GM18505 (cell line): ENCODE measurements around the gene XAGE3.
"Not testable (repeated sequence)": the region's sequence is repeated elsewhere in the genome, so short reads cannot be mapped to it uniquely, and the experiment has no call there.

Experiments used
- ATAC-seq: cut with Tn5 transposase; IDR thresholded peaks from one replicate; pipeline ENCODE4 v1.9.1; 2021; ENCODE audit not compliant: unreplicated experiment
- POLR2A ChIP-seq: IDR thresholded peaks from 4 replicates; pipeline ENCODE4 v1.6.1; 2011; ENCODE audit warnings: borderline replicate concordance; ENCODE audit not compliant: insufficient read depth, insufficient read length; ENCODE audit errors: extremely low read depth

The XAGE3 gene

GRCh38 chrX:52867610-52868348 lies at the start of gene XAGE3:
XAGE3 (minus strand) TSS chrX:52868083; CDS start chrX:52867133, 950 bp downstream.
- no peak for ATAC-seq
- TF ChIP-seq POLR2A: no peak

GRCh38 chrX:52914704-52915103 lies 46.8 kb upstream of the XAGE3 start:
- ATAC-seq: not testable (repeated sequence)

GRCh38 chrX:52913681-52914080 lies 45.8 kb upstream of the XAGE3 start:
- ATAC-seq: not testable (repeated sequence)

- ATAC-seq: not testable (repeated sequence)
These were observed 41.6 kb upstream of the XAGE3 start for GRCh38 chrX:52909313-52909969.

GRCh38 chrX:52907900-52908299 lies 40.0 kb upstream of the XAGE3 start:
- not testable (repeated sequence) for ATAC-seq

- ATAC-seq: not testable (repeated sequence)
These were observed 39.3 kb upstream of the XAGE3 start for GRCh38 chrX:52907137-52907536.

GRCh38 chrX:52906072-52906471 lies 38.2 kb upstream of the XAGE3 start:
- not testable (repeated sequence) for ATAC-seq

- not testable (repeated sequence) for ATAC-seq
These were observed 37.6 kb upstream of the XAGE3 start for GRCh38 chrX:52905531-52905930.

- peak; percentile 80 for ATAC-seq
These were observed 29.2 kb upstream of the XAGE3 start, which contains the start of gene FAM156B for GRCh38 chrX:52896855-52897709. FAM156B (plus strand) TSS chrX:52897330; CDS start chrX:52907226, 9,896 bp downstream.

- peak; percentile 24 for ATAC-seq
These were observed 28.6 kb upstream of the XAGE3 start for GRCh38 chrX:52896438-52896837.

GRCh38 chrX:52888090-52888489 lies 20.2 kb upstream of the XAGE3 start:
- ATAC-seq: not testable (repeated sequence)

- ATAC-seq: not testable (repeated sequence)
These were observed 19.6 kb upstream of the XAGE3 start for GRCh38 chrX:52887459-52887858.

- not testable (repeated sequence) for ATAC-seq
These were observed 8.5 kb upstream of the XAGE3 start for GRCh38 chrX:52876386-52876785.

GRCh38 chrX:52875436-52875835 lies 7.6 kb upstream of the XAGE3 start:
- not testable (repeated sequence) for ATAC-seq

GRCh38 chrX:52874661-52875060 lies 6.8 kb upstream of the XAGE3 start:
- ATAC-seq: no peak
- TF ChIP-seq POLR2A: no peak

- not testable (repeated sequence) for ATAC-seq
These were observed 5.9 kb upstream of the XAGE3 start for GRCh38 chrX:52873825-52874224.
